Progenitor cell of endocrine pancreas (in vitro differentiated cells): Measurements from ENCODE around the gene OR2A25. TPM values are rescaled to one million over a fixed set of nuclear protein-coding genes. Genes with fewer than 3 reads are reported as not detected.

Source experiments
- DNase-seq: peaks from one replicate; pipeline ENCODE4 v3.0.0; 2021; ENCODE audit warnings: low spot score; ENCODE audit not compliant: unreplicated experiment
- H3K27ac Mint-ChIP-seq: 2 replicates; pipeline ENCODE4 v1.8.0; 2021; ENCODE audit warnings: mild to moderate bottlenecking, moderate library complexity, mixed read lengths
- H3K27me3 Mint-ChIP-seq: 2 replicates; pipeline ENCODE4 v1.8.0; 2021; ENCODE audit warnings: mixed read lengths
- H3K36me3 Mint-ChIP-seq: 2 replicates; pipeline ENCODE4 v1.8.0; 2022; ENCODE audit warnings: mixed read lengths; ENCODE audit not compliant: insufficient read depth
- H3K4me1 Mint-ChIP-seq: 2 replicates; pipeline ENCODE4 v1.8.0; 2021; ENCODE audit warnings: low read depth, mixed read lengths
- H3K4me3 Mint-ChIP-seq: 2 replicates; pipeline ENCODE4 v1.8.0; 2021; ENCODE audit warnings: low read depth, mild to moderate bottlenecking, moderate library complexity, mixed read lengths
- H3K9me3 Mint-ChIP-seq: 2 replicates; pipeline ENCODE4 v1.8.0; 2021; ENCODE audit warnings: low read depth, mixed read lengths
- CTCF ChIP-seq: fragments of 200-600 bp; sonication (generic); IDR thresholded peaks from one replicate; pipeline ENCODE4 v1.5.0; 2021; ENCODE audit warnings: antibody characterized with exemption, mild to moderate bottlenecking; ENCODE audit not compliant: unreplicated experiment
- total RNA-seq: library from RNA; stranded (reverse); gene quantifications from 2 replicates; pipeline ENCODE4 v1.2.1, GENCODE V29; 2021

The OR2A25 gene
- total RNA-seq, 1 donor from 2014 or later = not detected

DNA sequence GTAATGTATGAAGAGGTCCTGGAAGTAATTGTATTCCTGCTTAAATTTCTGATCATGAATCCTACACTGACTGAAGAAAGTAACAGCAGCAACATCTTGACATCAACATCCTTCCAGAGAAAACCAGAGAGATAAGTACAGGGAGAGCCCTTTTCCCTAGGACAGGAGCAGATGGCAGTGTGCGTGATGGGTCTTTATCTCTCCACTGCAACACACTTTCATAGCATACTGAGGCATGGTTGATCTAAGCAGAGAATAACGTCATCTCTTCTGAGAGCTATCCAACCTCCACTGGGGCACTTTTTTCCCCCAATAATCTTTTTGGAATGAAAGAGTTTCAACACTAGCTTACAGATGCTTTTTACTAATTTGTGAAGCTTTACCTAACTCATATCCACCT is 342 bp downstream of the OR2A25 start:
- no peak overlapping the region for H3K4me3 Mint-ChIP-seq
- H3K4me1 Mint-ChIP-seq = peaks cover 3% of the 10 kb centered on the region
- no peaks in the 10 kb centered on the region for H3K36me3 Mint-ChIP-seq
- no peak overlapping the region for H3K27ac Mint-ChIP-seq
- DNase-seq = no peak
- peaks cover 5% of the 10 kb centered on the region for H3K9me3 Mint-ChIP-seq
- H3K27me3 Mint-ChIP-seq = peaks cover 7% of the 10 kb centered on the region
- no peak for TF ChIP-seq CTCF

DNA sequence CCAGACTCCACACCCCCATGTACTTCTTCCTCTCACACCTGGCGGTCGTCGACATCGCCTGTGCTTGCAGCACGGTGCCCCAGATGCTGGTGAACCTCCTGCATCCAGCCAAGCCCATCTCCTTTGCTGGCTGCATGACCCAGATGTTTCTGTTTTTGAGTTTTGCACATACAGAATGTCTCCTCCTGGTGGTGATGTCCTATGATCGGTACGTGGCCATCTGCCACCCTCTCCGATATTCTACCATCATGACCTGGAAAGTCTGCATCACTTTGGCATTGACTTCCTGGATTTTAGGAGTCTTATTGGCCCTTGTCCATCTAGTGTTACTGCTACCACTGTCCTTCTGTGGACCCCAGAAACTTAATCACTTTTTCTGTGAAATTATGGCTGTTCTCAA is 4.8 kb downstream of the OR2A25 start:
- Mint-ChIP-seq H3K36me3 (no peaks in the 10 kb centered on the region), H3K27ac (no peak overlapping the region), H3K4me1 (no peaks in the 10 kb centered on the region), H3K27me3 (peaks cover 5% of the 10 kb centered on the region), H3K4me3 (no peak overlapping the region), H3K9me3 (no peaks in the 10 kb centered on the region)
- TF ChIP-seq CTCF = no peak
- no peak for DNase-seq

- no peaks in the 10 kb centered on the region for H3K4me1 Mint-ChIP-seq
Observed at GRCh38 chr7:144085978-144086377, 16.4 kb downstream of the OR2A25 start, which contains the start of gene OR2A12. OR2A12 (plus strand) TSS chr7:144086278; CDS start chr7:144095108, 8,830 bp downstream.

DNA sequence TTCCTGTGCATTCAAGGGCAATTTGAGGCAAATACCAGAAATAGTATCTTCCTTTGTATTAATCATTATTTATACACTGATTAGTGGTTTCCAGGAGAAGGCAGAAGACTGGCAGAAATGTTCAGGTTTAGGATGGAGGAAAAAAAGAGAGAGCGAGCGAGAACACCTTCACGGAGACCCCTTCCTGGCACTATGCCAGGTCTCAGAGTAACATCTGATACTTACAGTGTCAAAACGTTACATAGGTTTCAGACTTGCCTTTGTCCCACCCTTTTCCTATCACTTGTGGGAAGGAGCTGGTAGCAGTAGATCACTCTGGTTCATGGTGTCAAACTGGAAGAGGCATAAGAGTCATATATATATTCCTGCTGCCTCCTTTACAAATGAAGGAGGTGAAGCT is 17.1 kb downstream of the OR2A25 start:
- H3K36me3 Mint-ChIP-seq = no peaks in the 10 kb centered on the region
- H3K4me1 Mint-ChIP-seq = no peaks in the 10 kb centered on the region
- no peak for TF ChIP-seq CTCF
- H3K27me3 Mint-ChIP-seq = no peaks in the 10 kb centered on the region
- peaks cover 7% of the 10 kb centered on the region for H3K9me3 Mint-ChIP-seq
- H3K27ac Mint-ChIP-seq = no peak overlapping the region
- DNase-seq = no peak
- H3K4me3 Mint-ChIP-seq = no peak overlapping the region

More at GRCh38 chr7:144085978-144086377, 16.4 kb downstream of the OR2A25 start, which contains the start of gene OR2A12:
- H3K27me3 Mint-ChIP-seq = no peaks in the 10 kb centered on the region
- H3K36me3 Mint-ChIP-seq = no peaks in the 10 kb centered on the region
- no peak for TF ChIP-seq CTCF
- H3K27ac Mint-ChIP-seq = no peak within 1 kb of the TSS
- DNase-seq = no peak
- peaks cover 3% of the 10 kb centered on the region for H3K9me3 Mint-ChIP-seq
- H3K4me3 Mint-ChIP-seq = no peak within 1 kb of the TSS

DNA sequence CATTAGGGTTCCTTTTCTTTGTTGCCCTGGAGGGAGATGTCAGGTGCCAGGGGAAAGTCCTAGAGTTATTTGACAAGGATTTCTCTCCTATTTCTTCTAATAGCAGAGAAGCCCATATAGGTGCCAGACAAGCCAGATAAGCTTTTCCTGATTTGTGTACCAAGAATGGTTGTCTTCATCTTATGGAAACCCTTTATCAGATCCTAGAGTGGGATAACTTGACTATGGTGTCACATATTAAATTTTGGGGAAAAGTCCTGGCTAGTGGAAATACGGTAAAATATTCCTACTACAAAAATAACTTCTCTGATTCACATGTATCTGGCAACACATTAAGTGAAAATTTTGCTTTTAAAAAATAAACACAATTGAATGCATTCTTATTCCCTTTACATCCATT is 17.6 kb downstream of the OR2A25 start:
- Mint-ChIP-seq H3K27me3 (no peaks in the 10 kb centered on the region), H3K36me3 (no peaks in the 10 kb centered on the region), H3K9me3 (peaks cover 7% of the 10 kb centered on the region), H3K4me3 (no peak overlapping the region), H3K27ac (no peak overlapping the region), H3K4me1 (no peaks in the 10 kb centered on the region)
- DNase-seq = no peak
- no peak for TF ChIP-seq CTCF
